Stimulated activated CD4-positive, alpha-beta T cell treated with anti-CD3 and anti-CD28 coated beads, Interleukin-2, amount 100 ng/mL, for 48 hours (primary cell): ENCODE measurements around the gene C16orf96.

Experiments used
- DNase-seq, 2 donors: peaks; one replicate each; pipeline ENCODE4 v3.0.0-alpha.2; 2020

The C16orf96 gene

GRCh38 chr16:4623593-4623992 lies 67.5 kb downstream of the C16orf96 start:
- no peak for DNase-seq

GRCh38 chr16:4624015-4624826 lies 68.1 kb downstream of the C16orf96 start, which contains the start of gene MGRN1:
Gene MGRN1, plus strand, starts transcription at chr16:4624826. Its CDS starts 135 bp downstream, at chr16:4624961.
- DNase-seq = peak; percentile 87 to 90

- peak; percentile 61 to 66 for DNase-seq
These were observed 68.9 kb downstream of the C16orf96 start for GRCh38 chr16:4624827-4625559.

DNA sequence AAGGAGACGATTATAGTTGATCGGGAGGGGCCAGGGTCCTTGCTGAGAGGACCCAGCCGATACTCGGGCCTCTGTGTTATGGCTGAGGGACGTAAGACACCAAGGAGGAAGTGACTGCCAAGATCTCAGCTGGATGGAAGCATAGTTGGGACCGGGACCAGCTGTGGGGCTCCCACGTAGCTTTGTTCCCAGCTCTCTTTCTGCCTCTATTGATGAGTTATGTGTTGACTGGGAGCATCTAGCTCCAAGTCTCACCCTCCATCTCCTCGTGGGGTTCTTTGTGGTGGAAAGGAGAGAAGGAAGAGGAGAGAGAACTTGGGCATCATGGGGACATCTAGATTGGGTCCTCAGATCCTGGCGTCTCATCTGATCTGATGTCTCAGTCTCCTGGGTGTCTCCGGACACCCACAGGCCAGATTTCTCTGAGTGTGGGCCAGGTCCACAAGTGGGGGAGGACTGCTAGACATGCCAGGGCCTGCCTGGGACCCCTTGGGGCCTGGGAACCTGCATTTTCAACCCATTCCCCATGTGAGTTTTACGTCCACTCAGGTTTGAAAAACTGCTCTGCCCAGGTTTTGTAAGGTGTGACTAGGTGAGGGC lies 69.5 kb downstream of the C16orf96 start:
- DNase-seq = no peak

GRCh38 chr16:4626396-4626795 lies 70.3 kb downstream of the C16orf96 start:
- no peak for DNase-seq

DNA sequence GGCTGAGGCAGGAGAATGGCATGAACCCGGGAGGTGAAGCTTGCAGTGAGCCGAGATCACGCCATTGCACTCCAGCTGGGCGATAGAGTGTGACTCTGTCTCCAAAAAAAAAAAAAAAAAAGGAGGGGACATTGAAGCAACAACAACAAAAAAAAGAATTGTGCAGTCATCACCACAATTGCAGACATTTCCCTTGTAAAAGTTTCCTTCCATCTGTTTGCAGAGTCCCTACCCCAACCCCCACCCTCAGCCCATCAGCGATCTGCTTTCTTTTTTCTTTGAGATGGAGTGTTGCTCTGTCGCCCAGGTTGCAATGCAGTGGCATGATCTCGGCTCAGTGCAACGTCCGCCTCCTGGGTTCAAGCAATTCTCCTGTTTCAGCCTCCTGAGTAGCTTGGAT lies 72.1 kb downstream of the C16orf96 start:
- no peak for DNase-seq

GRCh38 chr16:4631444-4631843 lies 75.3 kb downstream of the C16orf96 start:
- no peak for DNase-seq

- no peak for DNase-seq
These were observed 77.9 kb downstream of the C16orf96 start for GRCh38 chr16:4633910-4634635.

GRCh38 chr16:4634768-4635167 lies 78.6 kb downstream of the C16orf96 start:
- DNase-seq = no peak

DNA sequence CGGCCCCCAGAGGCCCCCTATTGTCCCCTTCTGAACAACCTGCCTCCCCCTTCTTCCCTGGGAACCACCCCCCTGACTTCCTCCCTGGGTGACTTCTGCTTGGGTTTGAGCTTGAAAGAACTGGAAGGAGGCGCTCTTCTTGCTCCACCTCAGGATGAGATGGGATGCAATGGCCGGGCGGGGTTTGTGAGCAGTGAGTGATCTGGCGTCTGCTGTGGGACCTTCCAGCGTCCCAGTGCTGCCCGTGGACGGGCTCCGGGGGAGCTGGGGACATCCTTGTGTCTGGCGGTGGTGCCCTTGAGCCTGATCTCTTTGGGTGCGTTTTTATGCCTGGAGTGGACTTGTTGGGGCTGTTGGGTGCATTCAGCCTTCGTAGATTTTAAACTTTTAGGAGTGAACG lies 80.1 kb downstream of the C16orf96 start:
- DNase-seq = no peak

- no peak for DNase-seq
These were observed 81.5 kb downstream of the C16orf96 start for GRCh38 chr16:4637501-4638166.

DNA sequence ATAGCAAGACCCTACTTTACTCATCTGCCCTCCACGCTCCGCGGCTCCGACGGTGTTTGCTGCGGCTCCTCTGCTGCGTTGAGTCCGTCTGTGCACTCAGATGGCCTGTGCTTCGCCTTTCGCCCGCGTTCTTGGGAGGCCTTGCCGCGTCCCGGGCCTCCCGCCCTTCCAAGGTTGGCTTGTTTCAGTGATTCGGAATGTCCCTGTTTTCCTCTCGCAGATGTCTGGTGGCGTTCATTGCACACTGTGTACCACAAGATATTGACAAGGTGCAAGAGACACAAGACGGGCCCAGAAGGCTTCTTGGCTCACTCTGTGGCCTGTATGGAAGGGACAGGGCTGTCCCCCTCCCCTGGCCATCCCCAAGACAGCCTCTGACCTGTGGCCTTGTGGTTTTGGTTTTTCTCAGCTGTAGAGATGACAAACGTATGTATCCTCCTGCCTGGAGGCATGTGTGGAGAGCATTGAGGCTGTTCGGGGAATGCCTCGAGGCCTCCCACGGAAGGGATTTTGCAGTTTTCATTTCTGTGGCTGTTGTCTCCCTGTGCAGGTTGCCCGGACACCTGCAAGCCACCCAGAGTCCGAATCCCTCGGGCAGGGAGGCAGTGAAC lies 83.9 kb downstream of the C16orf96 start:
- DNase-seq = no peak

GRCh38 chr16:4640572-4641305 lies 84.6 kb downstream of the C16orf96 start:
- DNase-seq = no peak

- DNase-seq = no peak
These were observed 85.2 kb downstream of the C16orf96 start for GRCh38 chr16:4641306-4641687.

DNA sequence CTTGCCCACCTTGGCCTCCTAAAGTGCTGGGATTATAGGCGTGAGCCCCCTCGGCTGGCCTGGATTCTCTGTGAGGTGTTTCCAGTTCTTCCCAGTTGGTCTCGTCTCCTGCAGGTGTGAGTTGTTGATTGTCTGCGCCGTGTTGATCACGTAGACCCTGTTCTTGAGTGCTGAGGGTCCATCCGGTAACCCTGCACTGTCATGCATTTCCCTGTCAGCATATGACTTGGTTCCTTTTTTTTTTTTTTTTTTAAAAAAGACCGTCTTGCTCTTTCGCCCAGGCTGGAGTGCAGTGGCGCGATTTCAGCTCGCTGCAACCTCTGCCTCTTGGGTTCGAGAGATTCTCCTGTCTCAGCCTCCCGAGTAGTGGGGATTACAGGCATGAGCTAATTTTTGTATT lies 85.8 kb downstream of the C16orf96 start:
- no peak for DNase-seq

DNA sequence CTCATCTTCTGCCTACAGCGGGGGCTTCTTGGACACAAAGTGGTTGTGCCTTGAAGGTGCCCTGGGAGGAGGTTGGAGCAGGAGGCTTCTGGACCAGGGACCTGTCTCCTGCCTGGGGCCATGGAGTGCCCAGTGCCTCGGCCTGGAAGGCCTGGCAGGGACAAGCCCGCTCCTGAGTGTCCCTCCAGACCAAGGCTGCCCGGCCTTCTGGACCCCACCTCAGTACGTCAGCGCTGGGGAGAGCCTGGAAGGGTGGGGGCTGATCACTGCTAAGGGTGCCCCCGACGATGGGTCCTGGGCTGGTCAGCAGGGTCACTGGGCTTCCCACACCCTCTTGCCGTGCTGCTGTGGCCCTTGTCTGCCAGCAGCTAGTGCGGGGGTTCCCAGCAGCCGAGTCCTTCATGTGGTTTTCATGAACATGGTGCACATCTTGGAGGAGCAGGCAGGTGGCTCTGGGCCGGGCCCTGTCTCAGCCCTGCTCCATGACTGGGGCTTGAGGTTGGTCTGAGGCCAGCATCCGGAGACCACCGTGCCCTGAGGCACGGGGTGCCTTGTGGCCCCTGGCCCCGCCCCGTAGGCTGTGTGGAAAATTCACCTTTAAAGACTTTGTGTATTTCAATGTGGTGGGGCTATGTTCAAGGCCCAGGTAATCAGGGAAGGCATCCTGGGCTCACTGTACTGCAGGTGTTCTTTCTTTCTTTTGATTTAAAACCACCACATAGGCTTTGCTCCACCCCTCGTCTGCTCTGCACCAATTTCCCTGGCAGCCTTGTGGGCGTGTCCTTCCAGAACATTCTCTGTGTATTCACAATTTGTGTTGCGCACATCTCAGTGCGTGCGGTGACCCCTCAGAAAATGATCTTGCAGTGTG lies 90.9 kb downstream of the C16orf96 start:
- DNase-seq = no peak

DNA sequence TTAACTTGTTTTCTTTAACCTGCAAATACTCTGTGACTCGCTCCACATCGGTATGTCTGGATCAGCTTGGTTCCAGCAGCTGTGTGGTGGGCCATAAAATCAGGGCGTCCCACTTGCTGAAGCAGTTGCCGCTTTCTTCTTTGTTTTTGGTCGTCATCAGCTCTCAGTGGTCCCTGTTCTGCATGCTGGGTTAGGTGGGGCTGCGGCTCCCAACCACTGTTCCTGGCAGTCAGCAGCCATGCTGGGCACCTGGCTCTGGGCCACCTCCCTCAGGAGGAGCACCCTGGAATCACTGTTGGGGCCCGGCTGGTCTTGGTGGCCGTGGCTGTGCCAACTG lies 91.5 kb downstream of the C16orf96 start:
- DNase-seq = no peak

- no peak for DNase-seq
These were observed 92.8 kb downstream of the C16orf96 start for GRCh38 chr16:4648917-4649316.

DNA sequence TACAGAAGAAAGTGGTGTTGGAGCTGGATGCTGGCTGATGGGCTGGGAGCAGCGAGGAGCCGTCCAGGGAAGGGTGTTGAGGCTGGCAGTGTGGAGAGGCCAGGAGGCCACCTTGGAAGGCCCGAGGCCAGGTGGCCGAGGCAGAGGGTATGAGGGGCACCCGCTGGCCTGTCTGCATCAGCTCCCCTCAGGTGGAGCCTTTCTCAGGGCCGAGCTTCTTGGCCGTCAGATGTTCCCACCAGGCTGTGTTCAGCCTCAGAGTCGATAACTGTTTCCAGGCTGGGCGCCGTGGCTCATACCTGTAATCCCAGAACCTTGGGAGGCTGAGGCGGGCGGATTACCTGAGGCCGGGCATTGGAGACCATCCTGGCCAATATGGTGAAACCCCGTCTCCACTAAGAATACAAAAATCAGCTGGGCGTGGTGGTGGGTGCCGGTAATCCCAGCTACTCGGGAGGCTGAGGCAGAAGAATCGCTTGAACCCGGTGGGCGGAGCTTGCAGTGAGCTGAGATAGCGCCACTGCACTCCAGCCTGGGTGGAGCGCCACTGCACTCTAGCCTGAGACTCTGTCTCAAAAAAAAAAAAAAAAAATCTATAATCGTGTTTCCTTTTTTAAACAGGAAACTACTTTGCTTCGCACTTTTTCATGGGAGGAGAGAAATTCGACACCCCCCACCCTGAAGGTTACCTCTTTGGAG lies 93.8 kb downstream of the C16orf96 start:
- no peak for DNase-seq
